Stimulated activated CD4-positive, alpha-beta T cell treated with anti-CD3 and anti-CD28 coated beads, Interleukin-12 subunit alpha, Interleukin-12 subunit beta, amount 100 ng/mL, for 4 hours (primary cell): ENCODE results near the gene ZNF573.
"Not testable (repeated sequence)": the region's sequence is repeated elsewhere in the genome, so short reads cannot be mapped to it uniquely, and the experiment has no call there.

Experiments used
- DNase-seq: peaks from one replicate; pipeline ENCODE4 v3.0.0-alpha.2; 2020

ZNF573 gene

GRCh38 chr19:37779127-37780005 is at the start of gene ZNF573:
Gene ZNF573, minus strand, starts transcription at chr19:37779586. Its CDS starts 5,857 bp downstream, at chr19:37773729.
- peak; percentile 69 for DNase-seq

GRCh38 chr19:37817180-37817981 is 38.0 kb upstream of the ZNF573 start:
- peak; percentile 29 for DNase-seq

- not testable (repeated sequence) for DNase-seq
Observed at GRCh38 chr19:37815611-37816010, 36.2 kb upstream of the ZNF573 start.

- no peak for DNase-seq
Observed at GRCh38 chr19:37813340-37813739, 34.0 kb upstream of the ZNF573 start.

- DNase-seq, result no peak
Observed at GRCh38 chr19:37809366-37809765, 30.0 kb upstream of the ZNF573 start.

- no peak for DNase-seq
Observed at GRCh38 chr19:37803249-37803840, 24.0 kb upstream of the ZNF573 start.

- DNase-seq, result no peak
Observed at GRCh38 chr19:37790244-37790925, 11.0 kb upstream of the ZNF573 start.

- DNase-seq, result no peak
Observed at GRCh38 chr19:37778613-37779126, 716 bp downstream of the ZNF573 start.

GRCh38 chr19:37770985-37771384 is 8.4 kb downstream of the ZNF573 start:
- DNase-seq, result no peak

GRCh38 chr19:37763488-37763887 is 15.9 kb downstream of the ZNF573 start:
- no peak for DNase-seq

GRCh38 chr19:37757683-37758082 is 21.7 kb downstream of the ZNF573 start:
- DNase-seq, result not testable (repeated sequence)

- DNase-seq, result no peak
Observed at GRCh38 chr19:37738371-37738770, 41.0 kb downstream of the ZNF573 start.

- no peak for DNase-seq
Observed at GRCh38 chr19:37725181-37725580, 54.2 kb downstream of the ZNF573 start.

- DNase-seq, result no peak
Observed at GRCh38 chr19:37719927-37720265, 59.5 kb downstream of the ZNF573 start.

- DNase-seq, result peak; percentile 86
Observed at GRCh38 chr19:37719111-37719926, 60.1 kb downstream of the ZNF573 start, which contains the start of gene ZNF607. Gene ZNF607, minus strand, starts transcription at chr19:37719761. Its CDS starts 8,143 bp downstream, at chr19:37711618.

GRCh38 chr19:37718304-37718703 is 61.1 kb downstream of the ZNF573 start:
- no peak for DNase-seq

- DNase-seq, result no peak
Observed at GRCh38 chr19:37716140-37716539, 63.2 kb downstream of the ZNF573 start.

- DNase-seq, result no peak
Observed at GRCh38 chr19:37706052-37706605, 73.3 kb downstream of the ZNF573 start.

GRCh38 chr19:37699057-37699456 is 80.3 kb downstream of the ZNF573 start:
- DNase-seq, result no peak

GRCh38 chr19:37698216-37698615 is 81.2 kb downstream of the ZNF573 start:
- DNase-seq, result no peak
